ENCODE results near the gene ARAP2. TPM values are rescaled to one million over a fixed set of nuclear protein-coding genes. Genes with fewer than 3 reads are reported as not detected.

Gene ARAP2
- total and polyA plus RNA-seq, 2 experiments from 2014 or later = 0.70 to 2.6 TPM

- peak in 1 of 2 donors; percentile 20 for DNase-seq (ENCODE audit: low read depth in 1 of 2, low spot score in 1 of 2)
- Histone ChIP-seq H3K36me3 (no peaks in the 10 kb centered on the region), H3K4me1 (ENCODE audit: low read depth) (no peaks in the 10 kb centered on the region), H3K27ac (no peak overlapping the region), H3K9me3 (ENCODE audit: low read depth) (no peaks in the 10 kb centered on the region), H3K4me3 (peak overlapping the region; percentile 76), H3K27me3 (peaks cover 30% of the 10 kb centered on the region)
- TF ChIP-seq CTCF (IDR thresholded peaks at IDR 0.05; ENCODE audit: low read depth, low read length) = no peak
Measured at GRCh38 chr4:36243355-36244256, 708 bp downstream of the ARAP2 start.

DNA sequence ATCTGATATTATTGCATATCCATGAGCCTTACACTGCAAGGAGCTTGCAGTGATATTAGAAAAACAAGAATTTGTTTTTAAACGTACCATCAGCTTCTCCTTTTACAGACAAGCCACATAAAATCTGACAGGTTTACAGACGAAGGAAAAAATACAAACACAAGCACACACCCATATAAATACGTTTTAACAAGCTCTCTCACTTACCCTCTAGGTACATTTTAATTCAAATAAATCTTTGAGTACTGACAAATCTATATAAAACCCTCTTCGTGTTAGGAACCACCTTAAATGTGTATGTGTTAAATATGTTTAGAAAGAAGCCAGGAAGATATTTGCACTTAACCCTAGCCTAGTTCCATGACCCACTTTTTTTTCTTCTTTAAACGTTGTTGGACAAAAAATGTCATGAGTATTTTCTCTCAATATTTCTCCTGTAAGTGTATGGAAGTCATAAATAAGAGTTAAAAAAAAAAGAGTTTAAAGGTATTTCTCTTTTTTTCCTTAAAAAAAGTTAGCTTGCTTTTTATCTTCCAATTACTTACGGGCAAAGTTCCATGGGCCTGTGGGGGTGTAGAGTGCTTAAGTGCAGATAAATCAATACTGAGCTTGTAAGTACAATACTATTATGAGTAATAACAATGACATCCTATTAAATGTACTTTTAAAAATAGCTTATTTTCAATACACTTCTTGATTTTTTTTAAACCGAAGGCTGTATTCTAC is 1.5 kb downstream of the ARAP2 start:
- no peak overlapping the region for H3K27ac ChIP-seq
- H3K36me3 ChIP-seq = no peaks in the 10 kb centered on the region
- H3K9me3 ChIP-seq (ENCODE audit: low read depth) = no peaks in the 10 kb centered on the region
- DNase-seq (ENCODE audit: low read depth in 1 of 2, low spot score in 1 of 2) = no peak
- TF ChIP-seq CTCF (IDR thresholded peaks at IDR 0.05; ENCODE audit: low read depth, low read length) = no peak
- peaks cover 30% of the 10 kb centered on the region for H3K27me3 ChIP-seq
- H3K4me1 ChIP-seq (ENCODE audit: low read depth) = no peaks in the 10 kb centered on the region
- no peak overlapping the region for H3K4me3 ChIP-seq

- TF ChIP-seq CTCF (IDR thresholded peaks at IDR 0.05; ENCODE audit: low read depth, low read length) = no peak
- Histone ChIP-seq H3K36me3 (no peaks in the 10 kb centered on the region), H3K27ac (no peak overlapping the region), H3K27me3 (peaks cover 26% of the 10 kb centered on the region), H3K4me3 (no peak overlapping the region), H3K4me1 (ENCODE audit: low read depth) (no peaks in the 10 kb centered on the region), H3K9me3 (ENCODE audit: low read depth) (no peaks in the 10 kb centered on the region)
- DNase-seq (ENCODE audit: low read depth in 1 of 2, low spot score in 1 of 2) = no peak
Measured at GRCh38 chr4:36241771-36242170, 2.5 kb downstream of the ARAP2 start.

GRCh38 chr4:36237366-36238313 is 6.7 kb downstream of the ARAP2 start:
- DNase-seq (ENCODE audit: low read depth in 1 of 2, low spot score in 1 of 2) = no peak
- Histone ChIP-seq H3K27ac (no peak overlapping the region), H3K36me3 (no peaks in the 10 kb centered on the region), H3K4me1 (ENCODE audit: low read depth) (no peaks in the 10 kb centered on the region), H3K27me3 (peaks cover 3% of the 10 kb centered on the region), H3K9me3 (ENCODE audit: low read depth) (no peaks in the 10 kb centered on the region), H3K4me3 (no peak overlapping the region)
- no peak for TF ChIP-seq CTCF (IDR thresholded peaks at IDR 0.05; ENCODE audit: low read depth, low read length)

GRCh38 chr4:36236159-36236558 is 8.2 kb downstream of the ARAP2 start:
- no peak for DNase-seq (ENCODE audit: low read depth in 1 of 2, low spot score in 1 of 2)
- TF ChIP-seq CTCF (IDR thresholded peaks at IDR 0.05; ENCODE audit: low read depth, low read length) = no peak

More at GRCh38 chr4:36236159-36236558, 8.2 kb downstream of the ARAP2 start:
- H3K36me3 ChIP-seq = no peaks in the 10 kb centered on the region
- H3K4me3 ChIP-seq = no peak overlapping the region
- no peak overlapping the region for H3K27ac ChIP-seq
- H3K27me3 ChIP-seq = no peaks in the 10 kb centered on the region
- no peaks in the 10 kb centered on the region for H3K4me1 ChIP-seq (ENCODE audit: low read depth)
- H3K9me3 ChIP-seq (ENCODE audit: low read depth) = no peaks in the 10 kb centered on the region

Measured in cardiac muscle cell (in vitro differentiated cells and primary cell).